DOHH2 (cell line): ENCODE measurements around the gene GAS2L1.

Experiments
- EZH2phosphoT487 ChIP-seq: fragments of 200-600 bp; sonication (generic); IDR thresholded peaks from 2 replicates; pipeline ENCODE4 v1.6.1; 2017; ENCODE audit warnings: borderline replicate concordance, mild to moderate bottlenecking, antibody characterized with exemption, low read length, moderate library complexity, mixed read lengths
- TF ChIP-seq, protein P1 (sequence below): fragments of 200-600 bp; sonication (generic); IDR thresholded peaks from one replicate; pipeline ENCODE4 v1.5.1; 2014; ENCODE audit warnings: antibody characterized with exemption, mild to moderate bottlenecking, low read depth, low read length; ENCODE audit not compliant: poor library complexity, severe bottlenecking

DNA sequence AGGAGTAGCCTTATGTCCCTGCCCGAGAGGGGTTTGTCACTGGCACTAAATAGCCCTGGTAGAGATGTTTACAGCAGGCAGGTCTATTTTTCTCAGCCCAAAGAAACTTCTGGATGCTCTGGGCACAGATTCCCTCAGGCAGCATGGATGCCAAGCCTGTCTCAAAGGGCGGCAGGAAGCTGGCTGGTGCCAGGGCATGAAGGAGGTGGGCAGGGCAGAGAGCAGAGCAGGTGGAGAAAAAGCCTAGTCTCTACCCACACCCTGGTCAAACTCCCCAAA lies 4.1 kb upstream of the GAS2L1 start:
- TF ChIP-seq, protein P1, sequence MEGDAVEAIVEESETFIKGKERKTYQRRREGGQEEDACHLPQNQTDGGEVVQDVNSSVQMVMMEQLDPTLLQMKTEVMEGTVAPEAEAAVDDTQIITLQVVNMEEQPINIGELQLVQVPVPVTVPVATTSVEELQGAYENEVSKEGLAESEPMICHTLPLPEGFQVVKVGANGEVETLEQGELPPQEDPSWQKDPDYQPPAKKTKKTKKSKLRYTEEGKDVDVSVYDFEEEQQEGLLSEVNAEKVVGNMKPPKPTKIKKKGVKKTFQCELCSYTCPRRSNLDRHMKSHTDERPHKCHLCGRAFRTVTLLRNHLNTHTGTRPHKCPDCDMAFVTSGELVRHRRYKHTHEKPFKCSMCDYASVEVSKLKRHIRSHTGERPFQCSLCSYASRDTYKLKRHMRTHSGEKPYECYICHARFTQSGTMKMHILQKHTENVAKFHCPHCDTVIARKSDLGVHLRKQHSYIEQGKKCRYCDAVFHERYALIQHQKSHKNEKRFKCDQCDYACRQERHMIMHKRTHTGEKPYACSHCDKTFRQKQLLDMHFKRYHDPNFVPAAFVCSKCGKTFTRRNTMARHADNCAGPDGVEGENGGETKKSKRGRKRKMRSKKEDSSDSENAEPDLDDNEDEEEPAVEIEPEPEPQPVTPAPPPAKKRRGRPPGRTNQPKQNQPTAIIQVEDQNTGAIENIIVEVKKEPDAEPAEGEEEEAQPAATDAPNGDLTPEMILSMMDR = no peak
- no peak for TF ChIP-seq EZH2phosphoT487
